Neural progenitor cell (in vitro differentiated cells): ENCODE measurements around the gene TMX4. TPM values are rescaled to one million over a fixed set of nuclear protein-coding genes. Genes with fewer than 3 reads are reported as not detected.

Experiments
- DNase-seq: peaks from one replicate; pipeline ENCODE4 v3.0.0-alpha.2; 2016; ENCODE audit warnings: low spot score
- H2AFZ ChIP-seq: fragments of 200-600 bp; sonication (generic); replicated peaks from 2 replicates; pipeline ENCODE4 v1.6.1; 2016; ENCODE audit warnings: antibody characterized with exemption
- H3F3A ChIP-seq: fragments of 200-600 bp; sonication (generic); 2 replicates; pipeline ENCODE4 v1.6.1; 2016; ENCODE audit warnings: antibody characterized with exemption, low read depth
- H3K27ac ChIP-seq: fragments of 200-600 bp; sonication (generic); 2 replicates; pipeline ENCODE4 v1.5.1; 2016; ENCODE audit warnings: mild to moderate bottlenecking
- H3K27me3 ChIP-seq: fragments of 200-600 bp; sonication (generic); 2 replicates; pipeline ENCODE4 v1.6.1; 2016; ENCODE audit warnings: mild to moderate bottlenecking, moderate library complexity
- H3K36me3 ChIP-seq: fragments of 200-600 bp; sonication (generic); 2 replicates; pipeline ENCODE4 v1.5.1; 2016
- H3K4me1 ChIP-seq: fragments of 200-600 bp; sonication (generic); 2 replicates; pipeline ENCODE4 v1.6.1; 2016; ENCODE audit warnings: mixed run types
- H3K4me2 ChIP-seq: fragments of 200-600 bp; sonication (generic); 2 replicates; pipeline ENCODE4 v1.6.1; 2016
- H3K4me3 ChIP-seq: fragments of 200-600 bp; sonication (generic); 2 replicates; pipeline ENCODE4 v1.5.1; 2016
- H3K79me2 ChIP-seq: fragments of 200-600 bp; sonication (generic); 2 replicates; pipeline ENCODE4 v1.6.1; 2016; ENCODE audit warnings: low read depth
- H3K9ac ChIP-seq: fragments of 200-600 bp; sonication (generic); 2 replicates; pipeline ENCODE4 v1.6.1; 2016
- H3K9me3 ChIP-seq: fragments of 200-600 bp; sonication (generic); 2 replicates; pipeline ENCODE4 v1.5.1; 2016; ENCODE audit warnings: low read depth
- H4K20me1 ChIP-seq: fragments of 200-600 bp; sonication (generic); 2 replicates; pipeline ENCODE4 v1.6.1; 2016; ENCODE audit warnings: low read depth
- H3K27ac Mint-ChIP-seq: 3 replicates; pipeline ENCODE4 v1.8.0; 2021; ENCODE audit warnings: mixed read lengths
- H3K27me3 Mint-ChIP-seq: 2 replicates; pipeline ENCODE4 v1.8.0; 2022; ENCODE audit warnings: low read depth, mild to moderate bottlenecking, inconsistent platforms, moderate library complexity, mixed read lengths; ENCODE audit not compliant: insufficient read depth
- H3K36me3 Mint-ChIP-seq: 3 replicates; pipeline ENCODE4 v1.8.0; 2021; ENCODE audit warnings: mixed read lengths
- H3K4me1 Mint-ChIP-seq: 3 replicates; pipeline ENCODE4 v1.8.0; 2021; ENCODE audit warnings: mixed read lengths
- H3K4me3 Mint-ChIP-seq: 3 replicates; pipeline ENCODE4 v1.8.0; 2021; ENCODE audit warnings: mild to moderate bottlenecking, moderate library complexity, mixed read lengths
- H3K9me3 Mint-ChIP-seq: 3 replicates; pipeline ENCODE4 v1.8.0; 2020; ENCODE audit warnings: mixed read lengths
- EZH2 ChIP-seq: fragments of 200-600 bp; sonication (generic); IDR thresholded peaks from 2 replicates; pipeline ENCODE4 v1.6.1; 2017; ENCODE audit warnings: antibody characterized with exemption, mild to moderate bottlenecking, moderate library complexity
- EZH2phosphoT487 ChIP-seq: fragments of 200-600 bp; sonication (generic); IDR thresholded peaks from 2 replicates; pipeline ENCODE4 v1.6.1; 2017; ENCODE audit warnings: antibody characterized with exemption
- total RNA-seq: library from RNA; depleted of rRNA; stranded (reverse); fragments of >200 nt; gene quantifications from 2 replicates; pipeline ENCODE4 v1.2.3, GENCODE V29; 2015; ENCODE audit warnings: low replicate concordance
- TF ChIP-seq, protein P1 (sequence below): fragments of 200-600 bp; sonication (generic); IDR thresholded peaks from 2 replicates; pipeline ENCODE4 v1.5.1; 2017; ENCODE audit warnings: antibody characterized with exemption, mild to moderate bottlenecking

The TMX4 gene
- total RNA-seq, 1 donor from 2014 or later: 10.4 TPM

- Histone ChIP-seq H4K20me1 (no peaks in the 10 kb centered on the region), H3K4me1 (no peaks in the 10 kb centered on the region), H3K4me2 (no peak overlapping the region), H3K36me3 (no peaks in the 10 kb centered on the region), H3K4me3 (no peak overlapping the region), H3K9me3 (no peaks in the 10 kb centered on the region), H3F3A (no peaks in the 10 kb centered on the region), H3K79me2 (no peaks in the 10 kb centered on the region), H3K27ac (no peak overlapping the region), H2AFZ (no peak overlapping the region), H3K27me3 (peaks cover 3% of the 10 kb centered on the region), H3K9ac (no peak overlapping the region)
- H3K27me3 Mint-ChIP-seq: no peaks in the 10 kb centered on the region
- no peak overlapping the region for H3K27ac Mint-ChIP-seq
- TF ChIP-seq, protein P1, sequence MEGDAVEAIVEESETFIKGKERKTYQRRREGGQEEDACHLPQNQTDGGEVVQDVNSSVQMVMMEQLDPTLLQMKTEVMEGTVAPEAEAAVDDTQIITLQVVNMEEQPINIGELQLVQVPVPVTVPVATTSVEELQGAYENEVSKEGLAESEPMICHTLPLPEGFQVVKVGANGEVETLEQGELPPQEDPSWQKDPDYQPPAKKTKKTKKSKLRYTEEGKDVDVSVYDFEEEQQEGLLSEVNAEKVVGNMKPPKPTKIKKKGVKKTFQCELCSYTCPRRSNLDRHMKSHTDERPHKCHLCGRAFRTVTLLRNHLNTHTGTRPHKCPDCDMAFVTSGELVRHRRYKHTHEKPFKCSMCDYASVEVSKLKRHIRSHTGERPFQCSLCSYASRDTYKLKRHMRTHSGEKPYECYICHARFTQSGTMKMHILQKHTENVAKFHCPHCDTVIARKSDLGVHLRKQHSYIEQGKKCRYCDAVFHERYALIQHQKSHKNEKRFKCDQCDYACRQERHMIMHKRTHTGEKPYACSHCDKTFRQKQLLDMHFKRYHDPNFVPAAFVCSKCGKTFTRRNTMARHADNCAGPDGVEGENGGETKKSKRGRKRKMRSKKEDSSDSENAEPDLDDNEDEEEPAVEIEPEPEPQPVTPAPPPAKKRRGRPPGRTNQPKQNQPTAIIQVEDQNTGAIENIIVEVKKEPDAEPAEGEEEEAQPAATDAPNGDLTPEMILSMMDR: peak; percentile 77
- TF ChIP-seq EZH2: no peak
- no peaks in the 10 kb centered on the region for H3K36me3 Mint-ChIP-seq
- no peaks in the 10 kb centered on the region for H3K9me3 Mint-ChIP-seq
- peak; percentile 71 for DNase-seq
- H3K4me1 Mint-ChIP-seq: no peaks in the 10 kb centered on the region
- no peak overlapping the region for H3K4me3 Mint-ChIP-seq
Measured at GRCh38 chr20:8043687-8044282, 24.2 kb upstream of the TMX4 start.

- no peak overlapping the region for H3K4me3 Mint-ChIP-seq
- Histone ChIP-seq H3K9ac (no peak overlapping the region), H3K79me2 (no peaks in the 10 kb centered on the region), H3K4me3 (no peak overlapping the region), H3K27ac (no peak overlapping the region), H3F3A (no peaks in the 10 kb centered on the region), H3K4me2 (no peak overlapping the region), H3K9me3 (no peaks in the 10 kb centered on the region), H2AFZ (no peak overlapping the region), H3K27me3 (peaks cover 3% of the 10 kb centered on the region), H3K36me3 (no peaks in the 10 kb centered on the region), H3K4me1 (no peaks in the 10 kb centered on the region), H4K20me1 (no peaks in the 10 kb centered on the region)
- no peaks in the 10 kb centered on the region for H3K9me3 Mint-ChIP-seq
- no peaks in the 10 kb centered on the region for H3K27me3 Mint-ChIP-seq
- TF ChIP-seq, protein P1: no peak
- no peak overlapping the region for H3K27ac Mint-ChIP-seq
- DNase-seq: no peak
- no peaks in the 10 kb centered on the region for H3K4me1 Mint-ChIP-seq
- H3K36me3 Mint-ChIP-seq: no peaks in the 10 kb centered on the region
Measured at GRCh38 chr20:8039042-8039441, 19.5 kb upstream of the TMX4 start.

DNA sequence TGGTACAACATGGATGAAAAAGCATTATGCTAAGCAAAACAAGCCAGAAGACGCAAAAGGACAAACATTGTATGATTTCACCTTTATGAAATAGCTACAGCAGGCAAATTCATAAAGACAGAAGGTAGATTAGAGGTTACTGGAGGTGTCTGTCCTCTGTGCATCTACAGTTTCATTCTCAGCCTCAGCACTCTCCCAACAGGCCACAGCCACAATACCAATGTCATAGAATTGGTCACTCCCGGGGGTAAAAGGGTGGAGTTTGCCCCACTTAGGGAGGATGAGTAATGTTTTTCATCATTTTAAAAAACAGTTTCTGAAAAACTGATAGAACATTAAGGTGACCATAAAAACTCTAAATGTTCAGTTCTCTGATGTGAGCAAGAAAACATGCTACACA, 17.2 kb upstream of the TMX4 start:
- H3K4me1 ChIP-seq: no peaks in the 10 kb centered on the region
- no peaks in the 10 kb centered on the region for H3K4me1 Mint-ChIP-seq
- peaks cover 5% of the 10 kb centered on the region for H3F3A ChIP-seq
- H3K79me2 ChIP-seq: no peaks in the 10 kb centered on the region
- no peaks in the 10 kb centered on the region for H3K36me3 Mint-ChIP-seq
- TF ChIP-seq, protein P1: no peak
- no peak for TF ChIP-seq EZH2
- no peak for TF ChIP-seq EZH2phosphoT487
- no peak overlapping the region for H2AFZ ChIP-seq
- H3K4me3 ChIP-seq: no peak overlapping the region
- no peak overlapping the region for H3K4me2 ChIP-seq
- H3K27ac Mint-ChIP-seq: no peak overlapping the region
- no peak overlapping the region for H3K27ac ChIP-seq
- H3K36me3 ChIP-seq: no peaks in the 10 kb centered on the region
- H3K9me3 Mint-ChIP-seq: no peaks in the 10 kb centered on the region
- no peak overlapping the region for H3K4me3 Mint-ChIP-seq
- no peaks in the 10 kb centered on the region for H4K20me1 ChIP-seq
- no peak overlapping the region for H3K9ac ChIP-seq
- no peak for DNase-seq
- H3K27me3 Mint-ChIP-seq: no peaks in the 10 kb centered on the region
- no peaks in the 10 kb centered on the region for H3K9me3 ChIP-seq
- no peaks in the 10 kb centered on the region for H3K27me3 ChIP-seq
